ENCODE data around the gene NPEPPS. TPM values are rescaled to one million over a fixed set of nuclear protein-coding genes. Genes with fewer than 3 reads are reported as not detected.

NPEPPS gene
- total RNA-seq, 2 donors from 2014 or later: 82.8 to 125 TPM

GRCh38 chr17:47649972-47650524, 119.1 kb downstream of the NPEPPS start:
- intact Hi-C loops (cut with DNase I): no loop called here
- no peak for DNase-seq (ENCODE audit: low spot score)

- peak; percentile 98 for DNase-seq (ENCODE audit: low spot score)
- intact Hi-C loops (cut with DNase I): no loop called here
Measured at GRCh38 chr17:47650525-47651522, 119.9 kb downstream of the NPEPPS start.

- intact Hi-C loops (cut with DNase I): no loop called here
- DNase-seq (ENCODE audit: low spot score): no peak
Measured at GRCh38 chr17:47651704-47652103, 120.8 kb downstream of the NPEPPS start.

GRCh38 chr17:47652570-47652969, 121.7 kb downstream of the NPEPPS start:
- intact Hi-C loops (cut with DNase I): no loop called here

GRCh38 chr17:47653442-47653841, 122.5 kb downstream of the NPEPPS start:
- intact Hi-C loops (cut with DNase I): no loop called here
- no peak for DNase-seq (ENCODE audit: low spot score)

More at GRCh38 chr17:47652570-47652969, 121.7 kb downstream of the NPEPPS start:
- DNase-seq (ENCODE audit: low spot score): no peak

GRCh38 chr17:47654991-47655390, 124.1 kb downstream of the NPEPPS start:
- no peak for DNase-seq (ENCODE audit: low spot score)
- intact Hi-C loops (cut with DNase I): no loop called here

- DNase-seq (ENCODE audit: low spot score): no peak
- intact Hi-C loops (cut with DNase I): no loop called here
Measured at GRCh38 chr17:47660064-47660492, 129.2 kb downstream of the NPEPPS start.

- DNase-seq (ENCODE audit: low spot score): no peak
- intact Hi-C loops (cut with DNase I): no loop called here
Measured at GRCh38 chr17:47663912-47664623, 133.2 kb downstream of the NPEPPS start.

- intact Hi-C loops (cut with DNase I): no loop called here
- no peak for DNase-seq (ENCODE audit: low spot score)
Measured at GRCh38 chr17:47664624-47664941, 133.7 kb downstream of the NPEPPS start.

- intact Hi-C loops (cut with DNase I): no loop called here
- DNase-seq (ENCODE audit: low spot score): no peak
Measured at GRCh38 chr17:47665655-47666054, 134.7 kb downstream of the NPEPPS start.

GRCh38 chr17:47669081-47669480, 138.2 kb downstream of the NPEPPS start:
- DNase-seq (ENCODE audit: low spot score): no peak
- intact Hi-C loops (cut with DNase I): no loop called here

GRCh38 chr17:47670064-47670463, 139.2 kb downstream of the NPEPPS start:
- DNase-seq (ENCODE audit: low spot score): no peak
- intact Hi-C loops (cut with DNase I): loop anchor here in 1 of 2 donors (5.0 kb wide), 1 partner anchor 457 kb away; no protein-coding TSS in a partner anchor

Other genes starting within 250 kb of the NPEPPS start
- gene EFCAB13, start 207.2 kb upstream of the NPEPPS start, total RNA-seq: 10 to 100 TPM in 1 of 2 donors, 1 to 10 TPM in 1; 6.5 to 12.2 TPM
- gene KPNB1, start 118.8 kb downstream of the NPEPPS start, total RNA-seq: 100 to 1,000 TPM; 193 to 198 TPM
- 10 to 100 TPM; 10.7 to 13.8 TPM for gene TBKBP1, start 163.1 kb downstream of the NPEPPS start, total RNA-seq
- gene TBX21, start 202.1 kb downstream of the NPEPPS start, total RNA-seq: under 1 TPM; 0.48 to 0.65 TPM

Data from posterior vena cava (tissue), 2 donors.